WTC11 (cell line): ENCODE measurements around the gene KLHL1. TPM values are rescaled to one million over a fixed set of nuclear protein-coding genes. Genes with fewer than 3 reads are reported as not detected.

Experiments used
- ATAC-seq: fragments of 200-7000 bp; cut with Tn5 transposase; 2 replicates; pipeline ENCODE4 v1.10.0; 2021; ENCODE audit warnings: mild to moderate bottlenecking, moderate library complexity
- CTCF ChIA-PET: fragments of 300-600 bp; sonication (Branson Sonifier 250); formaldehyde crosslinking; loops from one replicate; lab custom pipeline; 2021; ENCODE audit warnings: antibody characterized with exemption; lab: Charles Lee
- POLR2A ChIA-PET: fragments of 350-600 bp; sonication (Branson Sonifier 250); formaldehyde crosslinking; loops from one replicate; lab custom pipeline; 2021; ENCODE audit warnings: antibody characterized with exemption; lab: Charles Lee
- DNase-seq: peaks from one replicate; pipeline ENCODE4 v3.0.0; 2021; ENCODE audit warnings: low spot score
- H3K27ac Mint-ChIP-seq: 2 replicates; pipeline ENCODE4 v1.8.0; 2021; ENCODE audit warnings: mixed read lengths
- H3K27me3 Mint-ChIP-seq: 2 replicates; pipeline ENCODE4 v1.8.0; 2021; ENCODE audit warnings: low read depth, mild to moderate bottlenecking, moderate library complexity, mixed read lengths
- H3K36me3 Mint-ChIP-seq: 2 replicates; pipeline ENCODE4 v1.8.0; 2021; ENCODE audit warnings: mixed read lengths
- H3K4me1 Mint-ChIP-seq: 2 replicates; pipeline ENCODE4 v1.8.0; 2022; ENCODE audit warnings: mixed read lengths
- H3K4me3 Mint-ChIP-seq: 2 replicates; pipeline ENCODE4 v1.8.0; 2021; ENCODE audit warnings: mild to moderate bottlenecking, moderate library complexity, mixed read lengths
- H3K9me3 Mint-ChIP-seq: 2 replicates; pipeline ENCODE4 v1.8.0; 2021; ENCODE audit warnings: mixed read lengths
- ATF3 ChIP-seq: sonication (generic); formaldehyde crosslinking; conservative IDR thresholded peaks from 2 replicates; pipeline ENCODE4 v1.8.1; 2022; ENCODE audit warnings: mild to moderate bottlenecking, missing genetic modification reagents
- E2F5 ChIP-seq: sonication (generic); formaldehyde crosslinking; IDR thresholded peaks from 2 replicates; pipeline ENCODE4 v1.8.1; 2022; ENCODE audit warnings: mild to moderate bottlenecking, moderate library complexity, missing genetic modification reagents
- ELF4 ChIP-seq: sonication (generic); formaldehyde crosslinking; IDR thresholded peaks from 2 replicates; pipeline ENCODE4 v1.8.1; 2022; ENCODE audit warnings: low read depth, mild to moderate bottlenecking, moderate library complexity, missing genetic modification reagents
- EMX1 ChIP-seq: fragments of 250-450 bp; sonication (Bioruptor Pico); IDR thresholded peaks from 2 replicates; pipeline ENCODE4 v1.8.0; 2021; ENCODE audit warnings: mild to moderate bottlenecking
- FOXJ3 ChIP-seq: sonication (generic); formaldehyde crosslinking; IDR thresholded peaks from 2 replicates; pipeline ENCODE4 v1.9.0; 2021; ENCODE audit warnings: missing genetic modification reagents, mild to moderate bottlenecking, borderline replicate concordance
- GRHL2 ChIP-seq: fragments of 250-450 bp; sonication (Bioruptor Pico); IDR thresholded peaks from 2 replicates; pipeline ENCODE4 v1.8.0; 2022; ENCODE audit warnings: mild to moderate bottlenecking, moderate library complexity; ENCODE audit not compliant: insufficient replicate concordance, severe bottlenecking
- HMGA2 ChIP-seq: fragments of 250-450 bp; sonication (Bioruptor Pico); IDR thresholded peaks from 2 replicates; pipeline ENCODE4 v1.4.0; 2021; ENCODE audit warnings: mild to moderate bottlenecking, moderate library complexity
- IRF2 ChIP-seq: sonication (generic); formaldehyde crosslinking; IDR thresholded peaks from 2 replicates; pipeline ENCODE4 v1.8.0; 2022; ENCODE audit warnings: low read depth, missing genetic modification reagents, borderline replicate concordance
- JUN ChIP-seq: sonication (generic); formaldehyde crosslinking; IDR thresholded peaks from 2 replicates; pipeline ENCODE4 v1.8.0; 2023; ENCODE audit warnings: mild to moderate bottlenecking, missing genetic modification reagents
- KAT7 ChIP-seq: sonication (generic); formaldehyde crosslinking; IDR thresholded peaks from 2 replicates; pipeline ENCODE4 v1.8.1; 2023; ENCODE audit warnings: missing genetic modification reagents, mild to moderate bottlenecking, borderline replicate concordance
- MXD4 ChIP-seq: fragments of 250-450 bp; sonication (Bioruptor Pico); IDR thresholded peaks from 2 replicates; pipeline ENCODE4 v1.8.0; 2021; ENCODE audit warnings: mild to moderate bottlenecking, moderate library complexity, borderline replicate concordance
- NFE2L1 ChIP-seq: sonication (generic); formaldehyde crosslinking; IDR thresholded peaks from 2 replicates; pipeline ENCODE4 v1.8.1; 2023; ENCODE audit warnings: missing genetic modification reagents
- NR2C2 ChIP-seq: sonication (generic); formaldehyde crosslinking; IDR thresholded peaks from 2 replicates; pipeline ENCODE4 v1.8.0; 2022; ENCODE audit warnings: mild to moderate bottlenecking, missing genetic modification reagents
- OVOL2 ChIP-seq: fragments of 250-450 bp; sonication (Bioruptor Pico); IDR thresholded peaks from 2 replicates; pipeline ENCODE4 v1.9.0; 2021; ENCODE audit warnings: mild to moderate bottlenecking, borderline replicate concordance
- PRDM15 ChIP-seq: sonication (generic); formaldehyde crosslinking; IDR thresholded peaks from 2 replicates; pipeline ENCODE4 v1.8.0; 2022; ENCODE audit warnings: missing genetic modification reagents
- RORB ChIP-seq: fragments of 250-450 bp; sonication (Bioruptor Pico); IDR thresholded peaks from 2 replicates; pipeline ENCODE4 v1.9.0; 2021; ENCODE audit warnings: mild to moderate bottlenecking
- SMAD4 ChIP-seq: sonication (generic); formaldehyde crosslinking; IDR thresholded peaks from 2 replicates; pipeline ENCODE4 v1.8.0; 2022; ENCODE audit warnings: mild to moderate bottlenecking, missing genetic modification reagents
- SP1 ChIP-seq: sonication (generic); formaldehyde crosslinking; conservative IDR thresholded peaks from 2 replicates; pipeline ENCODE4 v1.8.1; 2022; ENCODE audit warnings: missing genetic modification reagents
- TCF7 ChIP-seq: sonication (generic); formaldehyde crosslinking; IDR thresholded peaks from 2 replicates; pipeline ENCODE4 v1.8.0; 2022; ENCODE audit warnings: mild to moderate bottlenecking, low read depth, missing genetic modification reagents, moderate library complexity
- TEAD4 ChIP-seq: sonication (generic); formaldehyde crosslinking; IDR thresholded peaks from 2 replicates; pipeline ENCODE4 v1.8.0; 2022; ENCODE audit warnings: mild to moderate bottlenecking, missing genetic modification reagents
- TP53 ChIP-seq: sonication (generic); formaldehyde crosslinking; IDR thresholded peaks from 2 replicates; pipeline ENCODE4 v1.8.1; 2023; ENCODE audit warnings: mild to moderate bottlenecking, missing genetic modification reagents
- ZBTB21 ChIP-seq: sonication (generic); formaldehyde crosslinking; IDR thresholded peaks from 2 replicates; pipeline ENCODE4 v1.8.1; 2023; ENCODE audit warnings: mild to moderate bottlenecking, missing genetic modification reagents, borderline replicate concordance
- ZNF121 ChIP-seq: sonication (generic); formaldehyde crosslinking; IDR thresholded peaks from 2 replicates; pipeline ENCODE4 v1.8.0; 2023; ENCODE audit warnings: missing genetic modification reagents
- ZNF396 ChIP-seq: fragments of 250-450 bp; sonication (Bioruptor Pico); IDR thresholded peaks from 2 replicates; pipeline ENCODE4 v1.8.0; 2021; ENCODE audit warnings: mild to moderate bottlenecking, moderate library complexity, borderline replicate concordance
- ZNF532 ChIP-seq: fragments of 250-450 bp; sonication (Bioruptor Pico); IDR thresholded peaks from 2 replicates; pipeline ENCODE4 v1.9.0; 2021; ENCODE audit warnings: mild to moderate bottlenecking, borderline replicate concordance
- ZNF671 ChIP-seq: fragments of 250-450 bp; sonication (Bioruptor Pico); IDR thresholded peaks from 2 replicates; pipeline ENCODE4 v1.8.0; 2021; ENCODE audit warnings: mild to moderate bottlenecking
- total RNA-seq: library from RNA; stranded (reverse); gene quantifications from 3 replicates; pipeline ENCODE4 v1.2.3, GENCODE V29; 2021

KLHL1 gene
- total RNA-seq, 1 experiment from 2014 or later = not detected

DNA sequence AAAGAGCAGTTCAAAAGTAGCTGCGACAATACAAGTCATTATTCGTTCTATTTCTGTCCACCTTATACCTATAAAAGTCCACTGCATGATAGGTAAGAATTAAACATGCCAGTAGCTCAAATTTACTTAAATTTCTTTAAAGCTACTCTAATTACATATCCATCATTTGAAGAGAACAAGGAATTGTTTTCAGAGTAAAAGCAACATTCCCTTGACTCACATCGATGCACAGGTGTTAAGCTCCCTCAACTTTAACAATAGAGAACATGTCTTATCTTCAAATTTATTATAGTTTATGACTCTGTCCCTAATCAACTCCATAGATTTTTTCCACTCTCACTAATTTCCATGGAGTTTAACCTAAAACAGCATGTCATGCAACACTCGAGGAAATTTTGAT is 158.1 kb downstream of the KLHL1 start:
- no peak overlapping the region for H3K27ac Mint-ChIP-seq

DNA sequence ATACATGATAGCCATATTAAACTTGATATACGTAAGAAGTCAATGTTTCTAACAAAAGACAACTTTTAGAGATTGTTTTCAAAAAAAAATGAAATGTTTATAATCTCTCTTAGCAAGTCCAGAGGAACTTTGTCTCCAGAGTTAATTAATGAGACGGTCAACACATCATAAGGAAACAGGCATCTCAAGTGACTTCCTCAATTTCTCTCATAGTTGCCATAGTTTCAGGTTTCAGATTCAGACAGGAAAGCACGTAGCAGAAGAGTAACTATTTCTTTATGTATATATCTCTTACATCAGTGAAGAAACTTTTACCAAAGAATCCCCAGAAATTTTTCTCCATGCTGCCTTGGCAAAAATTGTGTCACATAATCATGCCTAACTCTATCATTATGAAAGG is 160.2 kb downstream of the KLHL1 start:
- CTCF ChIA-PET = no interaction called here
- H3K4me3 Mint-ChIP-seq = no peak overlapping the region

More for the DNA sequence above, 158.1 kb downstream of the KLHL1 start:
- TF ChIP-seq OVOL2 (CRISPR knock-in tag) = no peak
- TF ChIP-seq MXD4 (CRISPR knock-in tag) = no peak
- no peak for TF ChIP-seq FOXJ3
- no peak for TF ChIP-seq ELF4 (CRISPR knock-in tag)
- no peak for TF ChIP-seq ZBTB21
- no peak for TF ChIP-seq ATF3 (CRISPR knock-in tag)
- TF ChIP-seq IRF2 (CRISPR knock-in tag) = no peak
- TF ChIP-seq NR2C2 = no peak
- TF ChIP-seq ZNF121 = no peak
- no peak for TF ChIP-seq TP53
- TF ChIP-seq SP1 (CRISPR knock-in tag) = no peak
- no peak for TF ChIP-seq NFE2L1 (CRISPR knock-in tag)
- TF ChIP-seq HMGA2 (CRISPR knock-in tag) = no peak
- no peaks in the 10 kb centered on the region for H3K36me3 Mint-ChIP-seq
- ChIA-PET POLR2A (no interaction called here), CTCF (no interaction called here)
- H3K27me3 Mint-ChIP-seq = no peaks in the 10 kb centered on the region
- DNase-seq = no peak
- no peaks in the 10 kb centered on the region for H3K9me3 Mint-ChIP-seq
- H3K4me3 Mint-ChIP-seq = no peak overlapping the region
- ATAC-seq = no peak
- no peaks in the 10 kb centered on the region for H3K4me1 Mint-ChIP-seq

More for the DNA sequence above, 160.2 kb downstream of the KLHL1 start:
- no peak overlapping the region for H3K27ac Mint-ChIP-seq
- no peaks in the 10 kb centered on the region for H3K36me3 Mint-ChIP-seq
- no peaks in the 10 kb centered on the region for H3K4me1 Mint-ChIP-seq
- H3K27me3 Mint-ChIP-seq = no peaks in the 10 kb centered on the region
- TF ChIP-seq ZNF121 = no peak
- no peak for TF ChIP-seq ZNF396
- TF ChIP-seq IRF2 (CRISPR knock-in tag) = no peak
- no peak for TF ChIP-seq ZNF532 (CRISPR knock-in tag)
- no peak for TF ChIP-seq RORB (CRISPR knock-in tag)
- no peak for TF ChIP-seq SMAD4 (CRISPR knock-in tag)
- TF ChIP-seq EMX1 (CRISPR knock-in tag) = no peak
- no peak for TF ChIP-seq TEAD4 (CRISPR knock-in tag)
- TF ChIP-seq ZNF671 (CRISPR knock-in tag) = no peak
- TF ChIP-seq ZBTB21 = no peak
- TF ChIP-seq PRDM15 = no peak
- no peak for TF ChIP-seq KAT7 (CRISPR knock-in tag)
- TF ChIP-seq TCF7 (CRISPR knock-in tag) = no peak
- TF ChIP-seq JUN (CRISPR knock-in tag) = no peak
- TF ChIP-seq GRHL2 = no peak
- TF ChIP-seq E2F5 = no peak
- POLR2A ChIA-PET = no interaction called here
- H3K9me3 Mint-ChIP-seq = peaks cover 5% of the 10 kb centered on the region; the same call in 1 of the 2 replicates
- no peak for ATAC-seq
- DNase-seq = no peak
